ENCODE measurements around the gene FAM3A. TPM values are rescaled to one million over a fixed set of nuclear protein-coding genes. Genes with fewer than 3 reads are reported as not detected.

FAM3A gene
- polyA plus RNA-seq, 1 experiment, result 34.8 TPM

- Histone ChIP-seq H3K36me3 (ENCODE audit: control insufficient read depth, insufficient read depth, low read length) (peaks cover 50% of the 10 kb centered on the region), H3K27me3 (ENCODE audit: control insufficient read depth, insufficient read depth, low read length) (no peaks in the 10 kb centered on the region), H3K4me3 (ENCODE audit: low read depth, low read length) (no peak overlapping the region)
- TF ChIP-seq, protein P1, sequence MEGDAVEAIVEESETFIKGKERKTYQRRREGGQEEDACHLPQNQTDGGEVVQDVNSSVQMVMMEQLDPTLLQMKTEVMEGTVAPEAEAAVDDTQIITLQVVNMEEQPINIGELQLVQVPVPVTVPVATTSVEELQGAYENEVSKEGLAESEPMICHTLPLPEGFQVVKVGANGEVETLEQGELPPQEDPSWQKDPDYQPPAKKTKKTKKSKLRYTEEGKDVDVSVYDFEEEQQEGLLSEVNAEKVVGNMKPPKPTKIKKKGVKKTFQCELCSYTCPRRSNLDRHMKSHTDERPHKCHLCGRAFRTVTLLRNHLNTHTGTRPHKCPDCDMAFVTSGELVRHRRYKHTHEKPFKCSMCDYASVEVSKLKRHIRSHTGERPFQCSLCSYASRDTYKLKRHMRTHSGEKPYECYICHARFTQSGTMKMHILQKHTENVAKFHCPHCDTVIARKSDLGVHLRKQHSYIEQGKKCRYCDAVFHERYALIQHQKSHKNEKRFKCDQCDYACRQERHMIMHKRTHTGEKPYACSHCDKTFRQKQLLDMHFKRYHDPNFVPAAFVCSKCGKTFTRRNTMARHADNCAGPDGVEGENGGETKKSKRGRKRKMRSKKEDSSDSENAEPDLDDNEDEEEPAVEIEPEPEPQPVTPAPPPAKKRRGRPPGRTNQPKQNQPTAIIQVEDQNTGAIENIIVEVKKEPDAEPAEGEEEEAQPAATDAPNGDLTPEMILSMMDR (IDR thresholded peaks at IDR 0.05; ENCODE audit: insufficient read depth, low read depth, low read length), result no peak
- ChIA-PET CTCF (interaction anchor here (1.2 kb wide), 1 partner anchor 61 kb away, joined by 3 read pairs; no protein-coding TSS in a partner anchor), POLR2A (no interaction called here)
- DNase-seq (ENCODE audit: low read depth), result no peak
These were observed 50.0 kb downstream of the FAM3A start for GRCh38 chrX:154466036-154466435.

- H3K36me3 ChIP-seq (ENCODE audit: control insufficient read depth, insufficient read depth, low read length), result peaks cover 48% of the 10 kb centered on the region
- no peaks in the 10 kb centered on the region for H3K27me3 ChIP-seq (ENCODE audit: control insufficient read depth, insufficient read depth, low read length)
- DNase-seq (ENCODE audit: low read depth), result no peak
- ChIA-PET POLR2A (no interaction called here), CTCF (interaction anchor here (1.2 kb wide), 1 partner anchor 62 kb away, joined by 3 read pairs; no protein-coding TSS in a partner anchor)
- no peak overlapping the region for H3K4me3 ChIP-seq (ENCODE audit: low read depth, low read length)
- TF ChIP-seq, protein P1 (IDR thresholded peaks at IDR 0.05; ENCODE audit: insufficient read depth, low read depth, low read length), result no peak
These were observed 50.4 kb downstream of the FAM3A start for GRCh38 chrX:154465601-154466000.

DNA sequence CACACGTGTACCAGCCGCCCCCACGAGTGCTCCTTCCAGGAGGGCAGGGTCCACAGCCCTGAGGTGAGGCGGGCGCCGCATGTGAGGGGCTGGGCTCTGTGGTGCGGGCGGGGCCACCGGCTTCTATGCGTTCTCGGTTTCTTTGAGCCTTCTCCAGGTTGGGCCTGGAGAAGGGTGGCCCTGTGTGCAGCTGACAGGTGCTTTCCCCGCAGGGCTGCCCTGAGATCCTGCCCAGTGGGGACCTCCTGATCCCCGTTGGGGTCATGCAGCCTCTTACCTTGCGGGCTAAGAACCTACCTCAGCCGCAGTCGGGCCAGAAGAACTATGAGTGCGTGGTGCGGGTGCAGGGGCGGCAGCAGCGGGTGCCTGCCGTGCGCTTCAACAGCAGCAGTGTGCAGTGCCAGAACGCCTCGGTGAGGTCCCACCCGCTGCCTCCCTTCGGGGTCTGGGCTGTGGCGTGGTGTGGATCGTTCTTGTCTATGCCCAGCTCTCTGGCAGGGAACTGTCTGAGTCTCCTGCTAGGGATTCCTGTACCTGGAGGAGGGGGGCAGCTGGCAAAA lies 51.1 kb downstream of the FAM3A start:
- TF ChIP-seq, protein P1 (IDR thresholded peaks at IDR 0.05; ENCODE audit: insufficient read depth, low read depth, low read length), result no peak
- ChIA-PET CTCF (no interaction called here), POLR2A (no interaction called here)
- no peak for DNase-seq (ENCODE audit: low read depth)
- H3K36me3 ChIP-seq (ENCODE audit: control insufficient read depth, insufficient read depth, low read length), result peaks cover 42% of the 10 kb centered on the region
- no peaks in the 10 kb centered on the region for H3K27me3 ChIP-seq (ENCODE audit: control insufficient read depth, insufficient read depth, low read length)
- no peak overlapping the region for H3K4me3 ChIP-seq (ENCODE audit: low read depth, low read length)

DNA sequence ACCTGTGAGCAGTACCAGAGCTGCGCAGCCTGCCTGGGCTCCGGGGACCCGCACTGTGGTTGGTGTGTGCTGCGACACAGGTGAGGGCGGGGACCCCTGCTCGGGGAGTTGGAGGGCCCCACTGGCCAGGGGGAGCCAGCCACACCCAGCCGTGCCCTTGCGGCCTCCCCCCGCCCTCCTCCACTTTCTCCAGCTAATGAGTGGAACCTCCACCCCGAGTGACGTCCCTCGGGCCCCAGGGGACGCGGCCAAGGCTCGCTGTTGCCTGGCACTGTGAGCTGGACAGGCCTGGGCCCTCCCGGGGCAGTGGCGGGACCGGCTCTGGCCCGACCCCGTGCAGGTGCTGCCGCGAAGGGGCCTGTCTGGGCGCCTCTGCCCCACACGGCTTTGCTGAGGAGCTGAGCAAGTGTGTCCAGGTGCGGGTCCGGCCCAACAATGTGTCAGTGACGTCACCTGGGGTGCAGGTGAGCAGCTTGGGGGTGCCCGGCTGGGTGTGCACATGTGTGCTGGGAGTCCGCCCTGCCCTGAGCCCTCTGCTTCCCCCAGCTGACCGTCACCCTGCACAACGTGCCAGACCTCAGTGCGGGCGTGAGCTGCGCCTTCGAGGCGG lies 52.3 kb downstream of the FAM3A start:
- no peak for DNase-seq (ENCODE audit: low read depth)
- no peak overlapping the region for H3K4me3 ChIP-seq (ENCODE audit: low read depth, low read length)
- POLR2A ChIA-PET, result no interaction called here
- TF ChIP-seq, protein P1 (IDR thresholded peaks at IDR 0.05; ENCODE audit: insufficient read depth, low read depth, low read length), result no peak
- peaks cover 39% of the 10 kb centered on the region for H3K36me3 ChIP-seq (ENCODE audit: control insufficient read depth, insufficient read depth, low read length)
- H3K27me3 ChIP-seq (ENCODE audit: control insufficient read depth, insufficient read depth, low read length), result no peaks in the 10 kb centered on the region
- CTCF ChIA-PET, result no interaction called here

- DNase-seq (ENCODE audit: low read depth), result no peak
- TF ChIP-seq, protein P1 (IDR thresholded peaks at IDR 0.05; ENCODE audit: insufficient read depth, low read depth, low read length), result no peak
- peaks cover 34% of the 10 kb centered on the region for H3K36me3 ChIP-seq (ENCODE audit: control insufficient read depth, insufficient read depth, low read length)
- H3K4me3 ChIP-seq (ENCODE audit: low read depth, low read length), result no peak overlapping the region
- ChIA-PET POLR2A (no interaction called here), CTCF (no interaction called here)
- H3K27me3 ChIP-seq (ENCODE audit: control insufficient read depth, insufficient read depth, low read length), result no peaks in the 10 kb centered on the region
These were observed 53.6 kb downstream of the FAM3A start for GRCh38 chrX:154462396-154462795.

Data from BJ (cell line).